H1 (cell line): ENCODE results near the gene TENT5A. TPM values are rescaled to one million over a fixed set of nuclear protein-coding genes. Genes with fewer than 3 reads are reported as not detected.

ENCODE experiments used
- CTCF ChIA-PET: fragments of 300-600 bp; sonication (Branson Sonifier 250); formaldehyde crosslinking; loops from one replicate; lab custom pipeline; 2021; ENCODE audit not compliant: partially characterized antibody; lab: Charles Lee
- POLR2A ChIA-PET: fragments of 300-600 bp; sonication (Branson Sonifier 250); formaldehyde crosslinking; loops from one replicate; lab custom pipeline; 2021; ENCODE audit warnings: inconsistent platforms; ENCODE audit not compliant: partially characterized antibody; lab: Charles Lee
- DNase-seq, 2 experiments: peaks; one replicate each; pipeline versions ENCODE4 v3.0.0 to v3.0.0-alpha.2; 2010 to 2022; ENCODE audit warnings: low spot score in 2 of 2, low read depth in 1 of 2, mixed read lengths in 1 of 2
- FAIRE-seq: peaks from 2 replicates; lab custom pipeline; 2011; peaks lifted over from hg19 to GRCh38; lab: Jason Lieb, UNC
- H2AFZ ChIP-seq: 2 replicates; pipeline ENCODE4 v1.8.1; 2012; ENCODE audit warnings: low read length, inconsistent platforms
- H2AK5ac ChIP-seq: 2 replicates; pipeline ENCODE4 v1.6.1; 2013; ENCODE audit warnings: low read depth, low read length
- H2BK120ac ChIP-seq: replicated peaks from 2 replicates; pipeline ENCODE3; 2013; ENCODE audit warnings: low read depth, low read length, inconsistent platforms
- H2BK12ac ChIP-seq: 2 replicates; pipeline ENCODE4 v1.6.1; 2013; ENCODE audit warnings: low read depth, low read length
- H2BK15ac ChIP-seq: 2 replicates; pipeline ENCODE4 v1.6.1; 2013; ENCODE audit warnings: low read length
- H2BK20ac ChIP-seq: 2 replicates; pipeline ENCODE4 v1.6.1; 2013; ENCODE audit warnings: low read length
- H2BK5ac ChIP-seq: 2 replicates; pipeline ENCODE4 v1.6.1; 2013; ENCODE audit warnings: low read depth, low read length
- H3K14ac ChIP-seq: 2 replicates; pipeline ENCODE4 v1.6.1; 2013; ENCODE audit warnings: inconsistent platforms; ENCODE audit not compliant: insufficient read length
- H3K18ac ChIP-seq: 2 replicates; pipeline ENCODE4 v1.6.1; 2013; ENCODE audit warnings: low read length; ENCODE audit errors: extremely low read depth
- H3K23ac ChIP-seq: 2 replicates; pipeline ENCODE4 v1.6.1; 2013; ENCODE audit warnings: inconsistent platforms; ENCODE audit not compliant: insufficient read length
- H3K23me2 ChIP-seq: 2 replicates; pipeline ENCODE4 v1.6.1; 2013; ENCODE audit warnings: low read depth, low read length
- H3K27ac ChIP-seq: 2 replicates; pipeline ENCODE4 v1.6.1; 2011; ENCODE audit warnings: low read depth, low read length, inconsistent platforms
- H3K27me3 ChIP-seq, 4 experiments: replicated peaks in 1 of 4; 1 replicate in 1 of 4; 2 replicates in 3 of 4; pipeline versions ENCODE4 v1.6.1 to v1.8.1; 2011 to 2013; ENCODE audit warnings: low read length in 3 of 4, mild to moderate bottlenecking in 3 of 4, inconsistent platforms in 2 of 4, mixed read lengths in 2 of 4, moderate library complexity in 1 of 4; ENCODE audit not compliant: control insufficient read depth in 3 of 4, insufficient read depth in 3 of 4; ENCODE audit errors: extremely low read depth in 1 of 4
- H3K36me3 ChIP-seq, 4 experiments: 2 replicates each; pipeline versions ENCODE4 v1.6.1 to v1.8.1; 2011 to 2013; ENCODE audit warnings: mild to moderate bottlenecking in 4 of 4, low read length in 3 of 4, moderate library complexity in 2 of 4, control low read depth in 1 of 4, inconsistent platforms in 1 of 4; ENCODE audit not compliant: insufficient read depth in 4 of 4, control insufficient read depth in 2 of 4
- H3K4ac ChIP-seq: replicated peaks from 2 replicates; pipeline ENCODE3; 2013; ENCODE audit warnings: low read length, low read depth, mixed read lengths, inconsistent platforms; ENCODE audit not compliant: insufficient read length
- H3K4me1 ChIP-seq, 4 experiments: replicated peaks in 1 of 4; 1 replicate in 1 of 4; 2 replicates in 3 of 4; pipeline versions ENCODE4 v1.6.1 to v1.8.1; 2011 to 2013; ENCODE audit warnings: low read length in 3 of 4, inconsistent platforms in 2 of 4, mixed read lengths in 1 of 4; ENCODE audit not compliant: insufficient read depth in 4 of 4, control insufficient read depth in 3 of 4
- H3K4me2 ChIP-seq, 2 experiments: 2 replicates each; pipeline versions ENCODE4 v1.6.1 to v1.8.1; 2011 to 2013; ENCODE audit warnings: low read depth in 2 of 2, low read length in 2 of 2, control low read depth in 1 of 2, inconsistent platforms in 1 of 2, mild to moderate bottlenecking in 1 of 2; ENCODE audit not compliant: insufficient read depth in 1 of 2
- H3K4me3 ChIP-seq, 4 experiments: fragments of 200-600, 300-600 bp in 1 of 4; sonication (generic), shearing (Covaris generic), sonication (Bioruptor Twin) in 1 of 4; 2 replicates each; pipeline versions ENCODE4 v1.5.1 to v1.8.1; 2011 to 2016; ENCODE audit warnings: low read length in 4 of 4, low read depth in 3 of 4, control low read depth in 2 of 4, inconsistent platforms in 2 of 4, mild to moderate bottlenecking in 2 of 4, mixed read lengths in 1 of 4, moderate library complexity in 1 of 4; ENCODE audit not compliant: insufficient read depth in 2 of 4; ENCODE audit errors: extremely low read depth in 1 of 4
- H3K56ac ChIP-seq: replicated peaks from 2 replicates; pipeline ENCODE3; 2013; ENCODE audit warnings: low read depth, mild to moderate bottlenecking, mixed read lengths, low read length, inconsistent platforms; ENCODE audit not compliant: insufficient read length
- H3K79me1 ChIP-seq: 2 replicates; pipeline ENCODE4 v1.6.1; 2013; ENCODE audit warnings: low read depth, low read length, control low read depth
- H3K79me2 ChIP-seq, 2 experiments: 2 replicates each; pipeline versions ENCODE4 v1.6.1 to v1.8.1; 2012 to 2013; ENCODE audit warnings: low read length in 2 of 2, mild to moderate bottlenecking in 2 of 2, inconsistent platforms in 1 of 2; ENCODE audit not compliant: insufficient read depth in 2 of 2, control insufficient read depth in 1 of 2
- H3K9ac ChIP-seq, 4 experiments: replicated peaks in 1 of 4; 1 replicate in 1 of 4; 2 replicates in 3 of 4; pipeline versions ENCODE4 v1.6.1 to v1.8.1; 2011 to 2013; ENCODE audit warnings: low read depth in 3 of 4, low read length in 3 of 4, control low read depth in 2 of 4, mild to moderate bottlenecking in 2 of 4, moderate library complexity in 2 of 4, inconsistent platforms in 1 of 4; ENCODE audit errors: extremely low read depth in 1 of 4
- H3K9me3 ChIP-seq, 2 experiments: 2 replicates each; pipeline versions ENCODE4 v1.6.1 to v1.8.1; 2012 to 2013; ENCODE audit warnings: mild to moderate bottlenecking in 2 of 2, moderate library complexity in 2 of 2, control low read depth in 1 of 2, inconsistent platforms in 1 of 2, low read depth in 1 of 2, low read length in 1 of 2, mixed read lengths in 1 of 2; ENCODE audit not compliant: insufficient read depth in 2 of 2
- H4K20me1 ChIP-seq, 2 experiments: replicated peaks in 1 of 2; 2 replicates each; pipeline versions ENCODE3 to v1.8.1; 2011 to 2013; ENCODE audit warnings: inconsistent platforms in 2 of 2, low read length in 2 of 2, mild to moderate bottlenecking in 1 of 2; ENCODE audit not compliant: insufficient read depth in 2 of 2, control insufficient read depth in 1 of 2
- H4K5ac ChIP-seq: 2 replicates; pipeline ENCODE4 v1.6.1; 2013; ENCODE audit warnings: low read length, low read depth, mixed read lengths, inconsistent platforms; ENCODE audit not compliant: insufficient read length
- H4K8ac ChIP-seq: 2 replicates; pipeline ENCODE4 v1.8.0; 2013; ENCODE audit warnings: mild to moderate bottlenecking, moderate library complexity, low read length, inconsistent platforms; ENCODE audit not compliant: insufficient read depth; ENCODE audit errors: extremely low read depth
- H4K91ac ChIP-seq: replicated peaks from 2 replicates; pipeline ENCODE3; 2013; ENCODE audit warnings: low read length, mixed read lengths, inconsistent platforms; ENCODE audit not compliant: insufficient read length
- CHD2 ChIP-seq: IDR thresholded peaks from 2 replicates; pipeline ENCODE4 v1.6.1; 2012; ENCODE audit warnings: low read length, improper control_type of control experiment
- EZH2 ChIP-seq: fragments of 200-600 bp; sonication (generic); IDR thresholded peaks from 2 replicates; pipeline ENCODE4 v1.7.1; 2012; ENCODE audit warnings: low read depth, mild to moderate bottlenecking, moderate library complexity, low read length, inconsistent platforms; ENCODE audit not compliant: severe bottlenecking
- FOSL1 ChIP-seq: IDR thresholded peaks from 2 replicates; pipeline ENCODE4 v1.6.1; 2011; ENCODE audit warnings: mild to moderate bottlenecking, low read depth, low read length, moderate library complexity; ENCODE audit not compliant: insufficient read depth
- JUND ChIP-seq: IDR thresholded peaks from 2 replicates; pipeline ENCODE4 v1.6.1; 2011; ENCODE audit warnings: mild to moderate bottlenecking, improper control_type of control experiment, low read length
- KDM1A ChIP-seq: fragments of 200-600, 300-600 bp; sonication (generic); IDR thresholded peaks from 2 replicates; pipeline ENCODE4 v1.7.1; 2016; ENCODE audit warnings: mild to moderate bottlenecking, low read length, borderline replicate concordance
- MAX ChIP-seq: IDR thresholded peaks from 2 replicates; pipeline ENCODE4 v1.6.1; 2012; ENCODE audit warnings: inconsistent platforms
- POLR2A ChIP-seq, 2 experiments: IDR thresholded peaks; 1 replicate in 1 of 2; 2 replicates in 1 of 2; pipeline ENCODE4 v1.6.1; 2011; ENCODE audit warnings: low read depth in 2 of 2, low read length in 2 of 2, mild to moderate bottlenecking in 2 of 2; ENCODE audit errors: control extremely low read depth in 1 of 2
- SAP30 ChIP-seq: fragments of 300-600 bp; sonication (generic); IDR thresholded peaks from 2 replicates; pipeline ENCODE4 v1.7.1; 2012; ENCODE audit warnings: low read length, moderate library complexity, mild to moderate bottlenecking, inconsistent platforms; ENCODE audit not compliant: insufficient read depth, insufficient replicate concordance
- SIRT6 ChIP-seq: IDR thresholded peaks from one replicate; pipeline ENCODE4 v1.7.1; 2012; ENCODE audit warnings: low read length, inconsistent platforms
- SIX5 ChIP-seq: IDR thresholded peaks from 2 replicates; pipeline ENCODE4 v1.6.1; 2011; ENCODE audit warnings: mild to moderate bottlenecking, low read depth, low read length
- USF2 ChIP-seq: IDR thresholded peaks from 2 replicates; pipeline ENCODE4 v1.6.1; 2011; ENCODE audit warnings: low read length, improper control_type of control experiment
- YY1 ChIP-seq: IDR thresholded peaks from 2 replicates; pipeline ENCODE4 v1.6.1; 2011; ENCODE audit warnings: low read depth, mild to moderate bottlenecking, low read length
- WGBS, 2 experiments: shearing (Covaris generic) in 1 of 2; methylation state at CpG; one replicate each; pipeline versions ENCODE4 v1.1.6 to v1.1.7; 2013 to 2015; ENCODE audit warnings: low lambda C conversion rate in 2 of 2, mixed read lengths in 2 of 2, inconsistent platforms in 1 of 2, low coverage in 1 of 2, missing lambda C conversion rate in 1 of 2; ENCODE audit not compliant: insufficient replicate concordance in 2 of 2, insufficient coverage in 1 of 2, insufficient read length in 1 of 2; ENCODE audit errors: extremely low coverage in 1 of 2, missing lambda C conversion rate in 1 of 2; 5-methylcytosine and 5-hydroxymethylcytosine counted together
- polyA plus RNA-seq, 7 experiments: library from polyadenylated mRNA; depleted of rRNA in 3 of 7; stranded (reverse) in 5 of 7; unstranded in 2 of 7; fragments of >200 nt in 5 of 7; fragments of 200-250 nt in 2 of 7; gene quantifications; 1 replicate in 5 of 7; 2 replicates in 1 of 7; 4 replicates in 1 of 7; pipeline versions ENCODE4 v1.2.1 to v1.2.3, GENCODE V29; 2011 to 2013; ENCODE audit warnings: missing spikeins in 2 of 7, mixed read lengths in 2 of 7
- total RNA-seq: library from RNA; stranded (reverse); fragmentation: NEBNext Ultra II Directional; extraction: Animal tissue kit (Norgen Biotek cat#: 25700); gene quantifications from 2 replicates; pipeline ENCODE4 v1.2.1, GENCODE V29; 2021

TENT5A gene
- total and polyA plus RNA-seq, 2 of the 8 experiments (the other 6 are each of a cell fraction or from before 2014, with no cell fraction given) = 0.91 to 2.9 TPM

- H2BK12ac ChIP-seq = no peak overlapping the region
- H4K5ac ChIP-seq = no peak overlapping the region
- no peaks in the 10 kb centered on the region for H3K27me3 ChIP-seq
- ChIA-PET POLR2A (no interaction called here), CTCF (interaction anchor here (0.6 kb wide), 1 partner anchor 33 kb away, joined by 3 read pairs; no protein-coding TSS in a partner anchor)
- no peak overlapping the region for H3K9ac ChIP-seq
- no peak overlapping the region for H3K4me2 ChIP-seq
- no peak overlapping the region for H2BK120ac ChIP-seq
- no peaks in the 10 kb centered on the region for H3K36me3 ChIP-seq
- no peak overlapping the region for H2BK15ac ChIP-seq
- no peak overlapping the region for H3K4me3 ChIP-seq
- no peaks in the 10 kb centered on the region for H3K4me1 ChIP-seq
- FAIRE-seq (no peak), DNase-seq (no peak)
- no peaks in the 10 kb centered on the region for H4K20me1 ChIP-seq
- H3K9me3 ChIP-seq = no peaks in the 10 kb centered on the region
- H2AFZ ChIP-seq = no peak overlapping the region
- no peak overlapping the region for H2BK20ac ChIP-seq
- no peak overlapping the region for H2AK5ac ChIP-seq
- H3K14ac ChIP-seq = no peak overlapping the region
- no peak overlapping the region for H4K91ac ChIP-seq
- no peak overlapping the region for H3K56ac ChIP-seq
- H4K8ac ChIP-seq = no peak overlapping the region
- H3K27ac ChIP-seq = no peak overlapping the region
- WGBS, 2 experiments = 97% methylated on average over 3 of the region's 3 CpGs; no CpG with 5 or more reads in 1 of the 2 experiments
- no peaks in the 10 kb centered on the region for H3K79me2 ChIP-seq
- H2BK5ac ChIP-seq = no peak overlapping the region
- H3K4ac ChIP-seq = no peak overlapping the region
- no peaks in the 10 kb centered on the region for H3K23me2 ChIP-seq
- no peak overlapping the region for H3K23ac ChIP-seq
- no peaks in the 10 kb centered on the region for H3K79me1 ChIP-seq
- H3K18ac ChIP-seq = no peak overlapping the region
- TF ChIP-seq SAP30 (no peak), MAX (no peak), SIX5 (no peak), POLR2A (IDR thresholded peaks at IDR 0.05; ENCODE audit: control extremely low read depth in 1 of 2, low read depth in 2 of 2, low read length in 2 of 2) (no peak), SIRT6 (no peak), USF2 (no peak), EZH2 (no peak), KDM1A (no peak), FOSL1 (no peak), JUND (no peak), YY1 (no peak), CHD2 (no peak)
Measured at GRCh38 chr6:81801489-81801888, 49.0 kb upstream of the TENT5A start.
